ENCODE data around the gene NTN1.

Gene NTN1

DNA sequence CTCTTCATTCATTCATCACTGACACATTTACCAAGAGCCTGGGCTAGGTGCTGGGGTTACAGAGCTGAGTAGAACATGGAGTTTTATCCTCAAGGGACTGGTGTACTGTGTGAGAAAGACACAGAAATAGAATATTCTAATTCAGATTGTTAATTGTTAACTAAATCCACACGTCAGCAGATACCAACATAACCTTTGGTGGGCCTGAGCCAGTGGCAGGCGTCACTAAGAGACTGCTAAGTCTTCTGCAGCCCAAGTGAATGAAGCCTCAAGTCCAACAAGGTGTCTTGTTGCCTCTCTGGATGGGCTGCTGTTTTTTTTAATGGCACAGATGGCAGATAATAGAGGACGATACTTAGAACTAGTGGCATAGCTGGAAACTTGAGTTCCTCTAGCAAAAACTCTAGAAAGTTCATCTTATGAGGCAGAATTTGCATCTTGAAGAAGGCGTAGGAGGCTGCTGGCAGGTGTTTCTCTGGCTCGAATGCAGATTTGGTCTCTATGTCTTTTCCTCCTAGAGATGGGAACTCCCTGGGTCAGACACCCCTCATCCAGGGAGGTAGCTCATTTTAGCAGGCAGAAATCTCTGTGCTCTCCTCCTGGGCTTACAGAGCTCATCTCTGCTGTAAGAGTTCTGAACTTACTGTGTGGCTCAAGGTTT is 179.5 kb downstream of the NTN1 start:
- DNase-seq: no peak

DNA sequence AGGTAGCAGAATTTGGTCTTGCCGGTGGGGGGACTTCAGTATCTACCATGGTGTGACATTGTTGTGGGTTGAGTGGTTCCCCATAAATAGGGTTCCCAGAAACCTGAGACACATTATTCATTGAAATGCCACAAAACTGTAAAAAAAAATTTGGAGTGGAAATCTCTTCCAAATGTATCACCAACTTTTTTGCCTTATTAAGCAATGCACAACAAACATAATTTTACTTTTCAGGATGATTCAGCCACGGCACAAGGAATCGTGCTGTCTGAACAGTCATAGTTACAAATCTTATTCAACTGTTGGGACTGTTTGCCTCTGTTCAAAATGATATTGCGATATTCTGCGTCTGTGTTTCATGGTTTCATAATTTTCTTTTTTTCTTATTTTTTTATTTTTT is 181.2 kb downstream of the NTN1 start:
- DNase-seq: no peak

DNA sequence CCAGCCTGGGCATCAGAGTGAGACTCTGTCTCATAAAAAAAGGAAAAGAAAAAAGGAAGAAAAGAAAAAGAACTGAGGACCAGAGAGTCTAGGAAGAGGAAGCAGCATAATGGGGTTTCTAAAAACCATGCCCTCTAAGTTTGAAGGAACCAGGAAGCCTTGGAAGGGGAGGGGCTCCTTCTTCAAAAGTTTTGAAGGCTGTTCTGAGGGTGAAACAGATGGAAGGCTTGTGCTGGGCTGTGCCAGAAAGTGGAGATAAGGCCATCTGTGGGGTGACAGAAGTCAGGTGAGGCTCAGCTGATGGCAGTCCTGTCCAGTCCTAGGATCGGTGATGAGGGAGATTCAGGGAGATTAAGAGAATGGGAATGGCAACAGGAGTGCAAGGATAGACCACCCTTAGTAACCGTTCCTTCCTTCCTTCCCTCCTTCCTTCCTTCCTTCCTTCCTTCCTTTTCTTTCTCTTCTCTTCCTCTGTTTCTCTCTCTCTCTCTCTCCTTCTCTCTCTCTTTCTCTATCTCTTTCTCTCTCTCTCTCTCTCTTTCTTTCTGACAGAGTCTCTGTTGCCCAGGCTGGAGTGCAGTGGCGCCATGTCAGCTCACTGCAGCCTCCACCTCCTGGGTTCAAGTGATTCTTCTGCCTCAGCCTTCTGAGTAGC is 182.6 kb downstream of the NTN1 start:
- no peak for DNase-seq

DNA sequence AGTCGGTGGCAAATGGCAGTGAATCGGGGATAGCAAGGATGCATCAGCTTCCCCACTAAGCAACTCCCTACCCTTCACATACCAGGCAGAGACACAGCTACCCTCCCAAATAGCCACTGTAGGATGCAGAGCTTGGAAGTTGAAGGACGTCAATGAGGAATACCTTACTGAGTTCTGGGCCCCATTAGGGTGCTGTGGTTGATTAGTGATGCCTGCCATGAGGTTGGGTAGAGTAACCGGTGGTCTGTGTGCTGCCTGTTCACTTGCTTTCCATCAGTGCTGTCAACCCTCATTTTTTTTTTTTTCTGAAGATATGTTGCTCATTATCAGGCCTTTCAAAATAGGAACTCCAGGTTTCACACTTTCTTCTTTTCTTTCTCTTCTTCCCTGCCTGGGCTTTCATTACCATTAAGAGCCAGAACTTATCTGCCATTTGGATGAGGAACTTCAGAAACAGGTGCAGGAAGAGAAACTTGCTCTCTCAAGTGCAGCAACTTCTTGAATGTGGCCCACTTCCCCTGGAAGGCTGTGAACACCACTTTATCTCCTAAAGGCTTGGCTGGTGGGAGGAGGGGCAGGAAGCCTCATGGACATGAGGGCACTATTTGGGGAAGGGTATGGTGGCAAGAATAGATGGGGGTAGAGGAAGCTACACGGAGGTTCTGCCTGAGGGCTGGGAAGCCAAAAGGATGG is 183.5 kb downstream of the NTN1 start:
- DNase-seq: no peak

DNA sequence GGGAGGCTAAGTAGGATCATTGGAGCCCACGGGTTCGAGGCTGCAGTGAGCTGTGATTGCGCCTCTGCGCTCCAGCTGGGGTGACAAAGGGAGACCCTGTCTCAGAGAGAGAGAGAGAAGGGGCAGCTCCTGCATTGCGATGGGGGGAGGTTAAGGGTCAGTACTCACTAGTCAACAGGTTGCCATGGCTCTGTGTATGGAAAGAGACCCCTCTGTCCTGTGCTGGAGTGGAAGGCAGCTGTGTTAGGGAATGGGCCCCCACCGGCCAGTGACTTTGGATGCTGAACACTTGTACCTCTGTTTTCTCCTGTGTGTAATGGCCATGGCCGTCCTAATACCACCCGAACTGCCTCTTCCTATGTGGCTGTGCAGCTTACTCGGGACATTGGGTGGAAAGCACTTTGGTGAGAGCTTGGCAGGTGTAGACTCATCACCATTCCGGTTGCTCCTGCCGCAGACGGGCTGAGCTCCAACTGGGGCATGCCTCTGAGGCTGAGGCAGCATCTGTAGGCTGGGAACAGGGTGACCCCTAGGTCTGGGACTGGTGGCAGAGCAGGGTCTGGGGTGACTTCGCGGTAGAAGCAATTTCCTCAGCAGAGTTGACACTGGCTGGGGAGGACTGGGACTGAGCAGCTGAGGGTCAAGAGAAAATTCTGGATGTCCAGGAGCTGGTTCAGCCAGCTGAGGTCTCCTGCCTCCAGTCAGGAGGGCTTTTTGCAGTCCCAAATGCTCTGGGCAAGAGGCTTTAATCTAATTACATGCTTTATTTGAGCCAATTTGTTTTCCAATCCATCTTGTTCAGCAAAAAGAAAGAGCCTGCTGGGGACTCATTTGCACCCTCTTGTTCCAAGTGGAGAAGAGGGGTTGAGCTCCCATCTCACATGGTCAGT is 184.5 kb downstream of the NTN1 start:
- no peak for DNase-seq

DNA sequence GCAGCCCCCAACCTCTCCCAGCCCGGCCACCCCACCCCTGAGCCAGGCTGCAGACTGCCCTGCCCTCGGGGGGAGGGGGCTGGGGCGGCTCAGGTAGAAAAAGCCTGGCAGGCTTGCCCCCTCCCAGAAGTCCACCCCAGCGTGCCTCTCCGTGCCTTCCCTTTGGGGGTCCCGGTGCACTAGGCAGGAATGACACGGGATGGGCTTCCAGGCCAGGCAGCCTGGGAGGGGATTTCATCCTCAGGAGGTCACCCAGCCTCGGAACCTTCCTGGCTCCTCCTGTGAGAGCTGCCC is 185.0 kb downstream of the NTN1 start:
- no peak for DNase-seq

DNA sequence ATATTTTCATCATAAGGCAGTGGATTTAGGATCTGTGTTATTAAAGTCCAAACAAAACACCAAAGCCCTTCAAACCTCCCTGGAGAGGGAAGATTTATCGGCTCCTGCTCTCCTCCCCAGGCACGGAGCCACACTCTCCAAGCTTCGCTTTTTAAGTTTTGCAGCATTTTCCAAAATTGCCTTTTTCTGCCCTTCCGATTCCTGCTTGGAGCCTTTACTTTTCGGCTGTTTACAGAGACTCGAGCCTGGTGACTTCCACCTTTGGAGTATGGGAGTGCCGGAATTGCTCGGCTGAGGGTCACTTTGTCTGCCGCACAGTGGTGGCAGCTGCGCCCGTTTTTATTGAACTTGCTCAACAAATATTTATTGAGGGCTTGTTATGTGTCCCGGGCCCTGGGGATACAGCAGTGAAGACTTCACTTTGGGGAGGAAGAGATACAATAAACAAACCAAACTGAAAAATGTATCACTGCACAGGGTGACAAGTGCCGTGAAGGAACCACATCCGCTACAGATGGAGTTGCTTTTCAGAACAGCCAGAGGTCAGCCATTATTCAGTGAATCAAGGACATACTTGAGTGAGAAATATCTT is 185.5 kb downstream of the NTN1 start:
- no peak for DNase-seq

DNA sequence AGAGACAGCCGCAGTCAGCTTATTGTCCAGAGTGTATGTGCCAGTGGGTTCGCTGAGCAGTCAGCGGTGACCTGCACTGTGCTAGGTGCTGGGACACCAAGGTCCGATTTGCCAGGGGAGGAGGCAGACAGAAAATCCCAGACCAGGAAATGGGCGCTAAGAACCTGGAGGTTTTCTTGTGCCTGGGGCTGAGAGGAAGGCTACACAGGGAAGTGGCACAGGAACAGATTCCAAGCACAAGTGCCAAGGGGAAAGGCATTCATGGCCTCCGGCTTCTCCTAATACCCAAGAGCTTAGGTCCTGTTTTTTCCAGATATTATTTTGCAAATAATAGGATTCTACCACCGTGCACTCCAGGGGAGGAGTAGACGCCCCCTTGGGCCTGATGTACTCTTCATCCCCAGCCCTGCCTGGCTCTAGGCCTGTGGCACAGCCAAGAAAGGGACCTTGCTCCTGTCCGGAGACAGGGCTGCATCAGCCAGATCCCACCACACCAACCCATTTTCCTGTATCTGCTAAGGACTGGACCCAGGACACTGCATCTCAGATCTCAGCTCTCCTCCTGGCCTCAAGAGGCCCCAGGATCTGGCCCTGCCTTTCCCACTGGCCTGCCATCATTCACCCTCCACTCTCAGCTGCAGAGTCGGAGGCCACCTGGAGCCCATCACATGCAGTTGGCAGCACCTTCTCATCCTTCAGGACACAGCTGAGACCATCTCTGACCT is 187.2 kb downstream of the NTN1 start:
- DNase-seq: no peak

DNA sequence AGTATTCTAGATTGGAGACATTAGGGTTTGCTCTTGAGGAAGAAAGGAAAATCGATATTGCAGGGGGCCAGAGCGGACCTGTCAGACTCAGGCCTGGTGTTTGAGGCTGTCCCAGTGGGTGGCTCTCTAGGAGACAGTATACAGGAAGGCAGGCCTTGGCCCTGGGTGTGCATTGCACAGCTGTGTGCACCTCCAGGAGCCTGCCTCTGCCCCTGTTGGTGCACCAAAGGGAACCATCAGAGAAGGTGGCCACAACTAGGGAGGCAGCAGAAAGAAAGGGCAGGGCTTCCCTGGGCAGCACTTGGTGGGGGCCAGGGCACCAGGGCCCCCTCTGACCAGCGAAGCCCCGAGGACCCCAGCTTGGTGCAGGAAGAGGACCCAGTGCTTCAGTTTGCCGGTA is 188.0 kb downstream of the NTN1 start:
- DNase-seq: no peak

DNA sequence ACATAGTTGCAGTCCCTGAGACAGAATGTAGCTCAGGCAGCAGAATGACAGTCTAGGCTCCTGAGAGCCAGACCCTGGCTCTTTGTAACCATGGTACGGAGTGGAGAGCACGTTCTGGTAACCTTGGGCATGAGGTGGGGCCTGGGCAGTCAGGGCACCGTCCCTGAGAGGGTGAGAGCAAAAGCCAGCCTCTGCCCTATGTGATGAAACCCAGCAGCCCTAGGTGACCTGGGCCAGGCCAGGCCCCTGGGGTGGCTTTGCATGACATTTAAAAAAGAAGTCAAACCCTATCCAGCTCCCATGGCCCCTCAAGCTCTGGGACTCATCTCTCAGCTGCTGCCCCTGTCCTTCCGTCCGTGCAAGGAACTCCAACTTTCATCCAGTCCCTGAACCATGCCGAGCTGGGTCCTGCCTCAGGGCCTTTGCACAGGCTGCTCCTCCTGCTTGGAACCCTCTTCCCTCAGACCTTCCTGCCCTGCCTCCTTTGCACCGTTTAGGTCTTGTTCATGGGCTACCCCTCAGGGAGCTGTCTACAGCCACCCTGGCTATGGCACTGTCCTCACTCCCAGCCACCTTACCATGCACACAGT is 188.6 kb downstream of the NTN1 start:
- DNase-seq: no peak

DNA sequence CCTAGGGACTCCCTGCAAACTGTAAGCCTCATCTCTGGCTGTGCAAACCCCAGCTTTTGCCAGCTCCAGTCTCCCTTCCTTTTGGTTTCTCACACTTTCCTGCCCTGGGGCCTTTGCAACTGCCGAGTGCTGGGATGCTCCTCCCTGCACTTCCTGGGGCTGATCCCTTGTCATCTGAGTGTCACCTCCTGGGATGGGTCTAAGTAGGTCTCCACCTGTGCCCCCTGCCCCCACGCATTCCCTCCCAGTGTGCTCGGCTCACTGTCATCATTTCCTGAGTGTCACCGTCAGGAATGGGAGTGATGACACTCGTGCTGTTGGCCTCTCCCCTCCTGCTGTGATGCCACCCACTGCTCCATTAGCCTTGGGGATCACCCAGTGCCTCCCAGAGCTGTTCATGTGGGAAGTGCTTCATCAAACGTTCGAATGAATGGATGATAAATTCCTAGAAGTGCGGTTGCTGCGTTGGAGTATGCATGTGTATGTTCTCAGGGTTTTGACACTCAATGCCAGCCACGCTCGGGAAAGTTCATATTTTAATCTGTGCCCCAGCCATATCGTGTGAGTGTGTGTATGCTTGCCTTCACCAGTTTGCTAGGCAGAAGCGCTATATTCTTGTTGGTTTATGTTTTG is 189.9 kb downstream of the NTN1 start:
- DNase-seq: no peak

DNA sequence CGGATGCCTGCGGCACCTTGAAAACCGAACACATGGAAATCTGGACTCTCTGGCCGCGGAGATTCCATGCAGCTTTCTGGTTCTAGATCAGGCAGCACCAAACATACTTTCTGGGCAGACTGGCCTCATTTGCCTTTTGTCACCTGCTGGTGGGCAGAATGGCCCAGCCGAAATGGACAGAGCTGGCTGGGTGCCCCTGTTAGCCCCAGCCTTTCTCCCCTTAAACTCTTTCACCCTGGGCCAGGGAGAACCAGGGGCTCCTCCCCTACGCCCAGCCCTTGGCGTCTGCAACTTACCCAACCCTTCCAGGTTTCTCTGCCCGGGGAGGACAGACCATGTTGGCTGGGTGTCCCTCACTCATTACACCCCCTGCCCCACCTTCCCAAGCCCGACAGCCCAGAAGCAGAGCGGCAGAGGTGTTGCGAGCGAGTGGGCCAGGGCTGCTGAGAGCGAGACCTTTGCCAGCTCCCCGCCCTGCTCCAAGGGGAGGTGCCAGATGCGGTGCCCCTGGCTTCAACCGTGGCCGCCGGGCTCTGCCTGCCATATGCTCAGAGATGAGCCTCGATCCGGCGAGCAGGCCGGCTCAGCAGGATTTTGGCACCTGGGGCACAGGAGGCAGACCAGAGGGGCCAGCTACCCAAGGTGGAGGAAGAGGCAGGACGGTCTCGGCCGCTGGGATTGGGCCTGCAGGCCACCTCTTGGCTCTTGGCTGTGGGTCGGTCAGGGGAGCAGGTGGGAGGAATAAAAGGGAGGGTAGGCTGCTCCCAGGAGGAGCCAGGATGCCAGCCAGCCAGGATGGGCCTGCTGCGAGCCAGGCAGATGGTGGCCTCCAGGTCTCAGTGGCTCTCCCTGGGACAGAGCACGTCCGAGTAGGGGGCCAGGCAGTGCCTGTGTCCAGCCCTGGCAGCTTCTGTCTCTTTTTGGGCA is 191.3 kb downstream of the NTN1 start:
- DNase-seq: no peak

DNA sequence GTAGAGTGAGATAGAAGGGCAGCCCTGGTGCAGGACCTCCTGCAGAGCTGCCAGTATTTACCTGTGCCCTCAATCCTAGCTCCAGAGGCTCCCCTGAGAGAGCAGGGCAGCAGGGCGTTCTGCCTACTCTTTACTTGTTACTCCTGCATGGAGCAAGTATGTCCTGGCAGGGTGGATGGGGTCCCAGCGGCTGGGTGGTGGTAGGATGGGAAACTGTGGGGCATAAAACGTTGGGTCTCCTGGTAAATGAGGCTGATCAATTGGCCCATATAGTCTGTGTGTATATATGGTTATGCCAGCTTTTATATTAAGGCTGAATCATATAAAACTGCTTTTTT is 192.0 kb downstream of the NTN1 start:
- no peak for DNase-seq

DNA sequence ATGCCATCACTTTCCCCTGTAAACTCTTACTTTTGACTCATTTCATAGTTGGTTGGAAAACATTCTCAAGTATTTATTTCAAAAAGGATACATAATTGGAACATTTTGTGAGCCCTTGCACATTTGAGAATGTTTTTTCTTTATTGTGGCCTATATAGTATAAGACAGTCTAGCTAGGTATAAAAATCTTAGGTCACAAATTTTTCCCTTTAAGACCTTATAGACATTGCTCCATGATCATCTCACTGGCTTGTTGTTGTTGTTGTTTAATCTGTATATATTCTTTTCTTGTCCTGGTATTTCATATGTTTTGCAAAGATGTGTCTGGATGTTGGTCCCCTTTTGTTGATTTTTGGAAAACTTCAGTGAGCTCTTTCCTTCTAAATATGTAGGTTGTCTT is 194.2 kb downstream of the NTN1 start:
- no peak for DNase-seq

DNA sequence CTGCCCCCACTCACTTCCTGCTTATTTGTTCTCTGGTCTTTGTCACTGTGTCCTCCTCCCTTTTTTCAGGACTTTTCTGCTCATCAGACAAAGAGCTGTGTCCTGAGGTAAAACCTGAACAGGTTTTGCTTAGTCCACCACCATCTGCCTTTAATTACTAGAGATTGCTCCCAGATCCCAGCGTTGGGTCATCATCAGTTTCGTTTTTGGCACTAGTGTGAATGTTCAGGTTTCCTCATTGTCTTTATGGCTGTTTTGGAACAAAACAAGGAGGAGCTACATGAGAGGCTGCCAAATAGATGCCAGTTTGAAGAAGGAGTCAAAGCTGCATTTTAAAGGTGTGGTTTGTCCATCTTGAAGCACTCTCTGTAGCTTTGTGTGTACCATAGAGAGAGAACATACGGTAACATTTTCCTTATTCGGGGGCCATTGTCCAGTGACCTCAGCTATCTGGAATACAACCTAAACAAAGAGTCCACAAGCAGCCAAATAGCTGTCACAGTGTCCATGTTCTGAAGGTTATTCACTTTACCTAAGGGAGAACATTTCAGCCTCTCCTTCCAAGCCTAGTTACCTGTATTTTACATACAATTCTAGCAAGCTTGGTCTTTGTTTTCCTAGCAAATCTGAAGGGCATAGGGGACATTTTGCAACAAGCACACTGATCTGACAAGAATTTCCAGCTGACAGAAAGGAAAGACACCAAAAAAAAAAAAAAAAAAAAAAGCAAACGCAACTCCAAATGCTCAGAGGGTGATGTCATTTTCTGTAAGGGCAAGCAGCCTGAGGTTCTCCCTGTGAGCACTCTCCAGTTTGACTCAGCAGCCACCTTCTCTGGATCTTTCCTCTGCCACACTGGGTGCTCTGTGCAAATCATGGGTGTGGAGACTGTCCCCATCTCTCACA is 196.1 kb downstream of the NTN1 start:
- DNase-seq: no peak

DNA sequence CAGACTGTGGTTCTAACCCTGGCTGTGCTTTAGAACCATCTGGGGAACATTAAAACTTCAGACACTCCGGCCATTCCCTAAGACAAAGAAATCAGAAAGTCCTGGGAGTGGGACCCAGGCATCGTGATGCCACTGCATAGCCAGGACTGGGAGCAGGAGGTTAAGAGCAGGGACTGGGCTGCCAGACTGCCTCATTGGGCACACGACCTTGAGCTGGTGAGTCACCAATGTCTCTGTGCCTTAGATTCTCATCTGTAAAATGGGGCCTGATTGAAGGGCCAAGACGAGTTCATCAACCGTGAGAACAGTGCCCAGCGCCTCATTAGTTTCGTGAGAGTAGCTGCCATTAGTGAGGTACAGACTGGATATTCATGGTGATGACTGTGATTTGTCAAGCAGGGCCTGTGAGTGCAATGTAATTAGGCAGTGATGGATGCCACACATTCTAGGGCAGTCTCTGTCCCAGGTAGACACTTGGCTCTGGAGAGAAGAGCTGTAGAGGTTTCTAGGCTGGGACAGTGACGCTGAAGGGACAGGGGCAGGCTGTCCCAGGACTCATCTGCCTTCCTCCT is 196.8 kb downstream of the NTN1 start:
- no peak for DNase-seq

DNA sequence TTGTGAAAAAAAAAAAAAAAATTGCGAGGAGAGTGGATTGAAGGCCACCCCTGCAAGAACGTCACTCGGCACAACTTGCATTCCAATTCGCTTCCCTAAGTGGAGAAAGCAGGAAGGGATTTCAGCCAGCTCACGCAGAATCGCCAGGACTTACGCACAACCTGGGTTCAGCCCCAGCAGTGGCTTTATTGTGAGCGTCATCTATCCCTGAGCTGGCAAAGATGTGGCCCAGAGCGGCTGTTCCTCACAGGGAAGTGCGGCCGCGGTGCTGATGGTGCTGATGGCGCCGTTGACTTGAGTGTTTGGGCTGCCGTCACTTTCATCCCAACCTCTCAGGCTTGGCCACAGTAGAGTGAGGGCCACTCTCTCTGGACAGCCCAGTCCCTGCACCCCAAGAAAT is 197.6 kb downstream of the NTN1 start:
- DNase-seq: no peak

DNA sequence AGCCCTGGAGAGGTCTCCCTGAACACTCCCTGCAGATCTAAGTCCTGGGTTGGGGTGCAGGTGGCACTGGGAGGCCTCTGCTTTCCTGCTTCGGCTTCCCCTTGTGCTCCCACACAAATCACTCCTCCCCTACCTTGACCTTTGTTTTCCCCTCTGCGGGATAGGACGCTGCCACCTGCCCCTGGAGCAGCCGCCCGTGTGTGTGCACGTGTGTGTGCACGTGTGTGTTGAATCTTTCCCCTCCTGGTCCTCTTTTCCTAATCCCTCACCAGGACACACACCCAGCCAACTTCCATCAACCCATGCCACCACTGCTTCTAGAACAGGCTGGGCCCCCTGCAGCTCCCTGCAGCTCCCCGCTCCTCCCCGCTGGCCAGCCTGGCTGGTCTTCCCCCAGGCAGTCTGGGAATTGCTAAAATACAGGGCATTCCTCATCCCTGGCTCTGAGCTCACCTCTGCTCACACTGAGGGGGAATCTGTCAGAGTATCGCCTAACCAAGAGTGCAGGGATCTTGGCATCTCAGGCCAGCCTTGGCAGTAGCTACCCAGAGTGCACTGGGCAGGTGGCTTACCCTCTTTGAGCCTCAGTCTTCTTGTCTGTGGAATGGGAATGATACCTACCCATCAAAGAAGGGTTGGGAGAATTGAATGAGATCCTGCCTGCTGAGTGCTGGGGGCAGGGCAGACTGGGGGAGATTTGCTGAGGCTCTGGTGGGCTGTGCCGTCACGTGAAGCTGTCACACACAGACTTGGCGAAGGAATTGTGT is 198.5 kb downstream of the NTN1 start:
- no peak for DNase-seq
